Mesenchymal stem cell (in vitro differentiated cells and primary cell): Measurements from ENCODE around the gene INO80B. TPM values are rescaled to one million over a fixed set of nuclear protein-coding genes. Genes with fewer than 3 reads are reported as not detected.
A peak's percentile ranks its signal among the peaks of the same experiment; 100 is the strongest.

Experiments used
- DNase-seq: peaks from one replicate; pipeline ENCODE4 v3.0.0-alpha.2; 2013
- H2AFZ ChIP-seq: one replicate; pipeline ENCODE4 v1.6.1; 2013; ENCODE audit warnings: low read depth, mild to moderate bottlenecking, control low read depth, inconsistent platforms, low read length, moderate library complexity
- H2AK5ac ChIP-seq: 2 replicates; pipeline ENCODE4 v1.6.1; 2013; ENCODE audit warnings: low read length, moderate library complexity, mild to moderate bottlenecking, inconsistent platforms; ENCODE audit not compliant: severe bottlenecking
- H2BK120ac ChIP-seq: one replicate; pipeline ENCODE4 v1.6.1; 2013; ENCODE audit warnings: low read depth, mild to moderate bottlenecking, inconsistent platforms, low read length, moderate library complexity
- H2BK12ac ChIP-seq, 2 experiments: one replicate each; pipeline ENCODE4 v1.6.1; 2013; ENCODE audit warnings: inconsistent platforms in 2 of 2, low read length in 2 of 2, mild to moderate bottlenecking in 2 of 2, moderate library complexity in 2 of 2, control low read depth in 1 of 2
- H2BK15ac ChIP-seq: one replicate; pipeline ENCODE4 v1.6.1; 2013; ENCODE audit warnings: mild to moderate bottlenecking, low read depth, inconsistent platforms; ENCODE audit not compliant: poor library complexity, severe bottlenecking
- H2BK5ac ChIP-seq: 2 replicates; pipeline ENCODE4 v1.6.1; 2013; ENCODE audit warnings: low read depth, mild to moderate bottlenecking, low read length, control low read depth, inconsistent platforms; ENCODE audit not compliant: poor library complexity, severe bottlenecking
- H3K14ac ChIP-seq, 2 experiments: one replicate each; pipeline ENCODE4 v1.6.1; 2013; ENCODE audit warnings: inconsistent platforms in 2 of 2, low read length in 2 of 2, control low read depth in 1 of 2, mild to moderate bottlenecking in 1 of 2, moderate library complexity in 1 of 2
- H3K18ac ChIP-seq, 2 experiments: one replicate each; pipeline ENCODE4 v1.6.1; 2013; ENCODE audit warnings: inconsistent platforms in 2 of 2, low read length in 2 of 2, control low read depth in 1 of 2, low read depth in 1 of 2, mild to moderate bottlenecking in 1 of 2
- H3K23ac ChIP-seq, 2 experiments: one replicate each; pipeline ENCODE4 v1.6.1; 2013; ENCODE audit warnings: inconsistent platforms in 2 of 2, low read length in 2 of 2, mild to moderate bottlenecking in 2 of 2, moderate library complexity in 2 of 2, control low read depth in 1 of 2
- H3K27ac ChIP-seq: 2 replicates; pipeline ENCODE4 v1.5.1; 2013; ENCODE audit warnings: mild to moderate bottlenecking, moderate library complexity, low read length, control low read depth, inconsistent platforms; ENCODE audit not compliant: poor library complexity, severe bottlenecking
- H3K27me3 ChIP-seq, 2 experiments: 2 replicates each; pipeline versions ENCODE4 v1.6.1 to v1.7.0; 2013; ENCODE audit warnings: low read length in 2 of 2, mild to moderate bottlenecking in 2 of 2, moderate library complexity in 2 of 2, control low read depth in 1 of 2, inconsistent platforms in 1 of 2; ENCODE audit not compliant: control insufficient read depth in 1 of 2, insufficient read depth in 1 of 2
- H3K36me3 ChIP-seq, 2 experiments: 2 replicates each; pipeline versions ENCODE4 v1.6.1 to v1.7.0; 2013; ENCODE audit warnings: low read length in 2 of 2, control low read depth in 1 of 2, inconsistent platforms in 1 of 2, low read depth in 1 of 2, mild to moderate bottlenecking in 1 of 2; ENCODE audit not compliant: insufficient read depth in 2 of 2, control insufficient read depth in 1 of 2
- H3K4ac ChIP-seq, 2 experiments: one replicate each; pipeline ENCODE4 v1.6.1; 2013; ENCODE audit warnings: inconsistent platforms in 2 of 2, low read length in 2 of 2, mild to moderate bottlenecking in 2 of 2, moderate library complexity in 2 of 2, control low read depth in 1 of 2, low read depth in 1 of 2
- H3K4me1 ChIP-seq: 2 replicates; pipeline ENCODE4 v1.6.1; 2013; ENCODE audit warnings: low read depth, low read length, control low read depth; ENCODE audit not compliant: control insufficient read depth, insufficient read depth
- H3K4me2 ChIP-seq: 2 replicates; pipeline ENCODE4 v1.6.1; 2013; ENCODE audit warnings: low read length, mild to moderate bottlenecking, inconsistent platforms; ENCODE audit not compliant: poor library complexity, severe bottlenecking
- H3K4me3 ChIP-seq, 2 experiments: 2 replicates each; pipeline versions ENCODE4 v1.5.1 to v1.7.0; 2013; ENCODE audit warnings: low read length in 2 of 2, mild to moderate bottlenecking in 2 of 2, control low read depth in 1 of 2, low read depth in 1 of 2; ENCODE audit not compliant: insufficient read depth in 1 of 2
- H3K79me1 ChIP-seq: replicated peaks from 2 replicates; pipeline ENCODE4 v1.6.1; 2013; ENCODE audit warnings: mild to moderate bottlenecking, control low read depth, low read length, inconsistent platforms; ENCODE audit not compliant: poor library complexity, severe bottlenecking
- H3K9ac ChIP-seq: 2 replicates; pipeline ENCODE4 v1.7.0; 2013; ENCODE audit warnings: mild to moderate bottlenecking, low read length, moderate library complexity
- H3K9me3 ChIP-seq: 2 replicates; pipeline ENCODE4 v1.7.0; 2013; ENCODE audit warnings: mild to moderate bottlenecking, low read length; ENCODE audit not compliant: control insufficient read depth
- H4K8ac ChIP-seq: one replicate; pipeline ENCODE4 v1.6.1; 2013; ENCODE audit warnings: inconsistent platforms, mild to moderate bottlenecking, low read length, moderate library complexity
- H4K91ac ChIP-seq: one replicate; pipeline ENCODE4 v1.6.1; 2013; ENCODE audit warnings: mild to moderate bottlenecking, low read length, inconsistent platforms
- WGBS: methylation state at CpG from one replicate; pipeline ENCODE4 v1.1.7; 2013; ENCODE audit warnings: mixed read lengths; 5-methylcytosine and 5-hydroxymethylcytosine counted together
- polyA plus RNA-seq, 2 experiments: library from polyadenylated mRNA; stranded (reverse); fragments of 200-250 nt; gene quantifications; one replicate each; pipeline ENCODE4 v1.2.3, GENCODE V29; 2013

INO80B gene
- 18.1 TPM for polyA plus RNA-seq (2013, experiment 1 of 2)
- 17.7 TPM for polyA plus RNA-seq (2013, experiment 2 of 2)

GRCh38 chr2:74454654-74455511 is at the start of gene INO80B:
Gene INO80B (plus strand): TSS chr2:74455087. CDS start chr2:74455117, 30 bp downstream.
- H3K79me1 ChIP-seq: peaks cover 17% of the 10 kb centered on the region
- peak within 1 kb of the TSS; percentile 61 to 94 for H3K4me3 ChIP-seq
- H2AK5ac ChIP-seq: no peak within 1 kb of the TSS
- H3K27me3 ChIP-seq: no peaks in the 10 kb centered on the region
- H3K27ac ChIP-seq: peak within 1 kb of the TSS; percentile 10
- H3K23ac ChIP-seq: peak within 1 kb of the TSS in 1 of 2 experiments; percentile 17
- peak; percentile 98 for DNase-seq
- no peak within 1 kb of the TSS for H2BK120ac ChIP-seq
- no peak within 1 kb of the TSS for H4K91ac ChIP-seq
- peaks cover 11% of the 10 kb centered on the region for H3K4me1 ChIP-seq
- H3K4me2 ChIP-seq: peak within 1 kb of the TSS; percentile 92
- H3K18ac ChIP-seq: peak within 1 kb of the TSS in 1 of 2 experiments; percentile 51
- no peaks in the 10 kb centered on the region for H3K9me3 ChIP-seq
- H4K8ac ChIP-seq: peak within 1 kb of the TSS; percentile 75
- peak within 1 kb of the TSS; percentile 15 for H2AFZ ChIP-seq
- peaks cover 2 to 8% of the 10 kb centered on the region in 2 experiments for H3K36me3 ChIP-seq
- H2BK15ac ChIP-seq: no peak within 1 kb of the TSS
- no peak within 1 kb of the TSS for H3K14ac ChIP-seq
- 2% methylated on average over 39 of the region's 40 CpGs for WGBS
- no peak within 1 kb of the TSS for H2BK5ac ChIP-seq
- peak within 1 kb of the TSS; percentile 91 for H3K9ac ChIP-seq
- H2BK12ac ChIP-seq: no peak within 1 kb of the TSS
- H3K4ac ChIP-seq: no peak within 1 kb of the TSS

- no peaks in the 10 kb centered on the region for H3K9me3 ChIP-seq
- no peak overlapping the region for H3K4me3 ChIP-seq
- H3K23ac ChIP-seq: no peak overlapping the region
- no peak for DNase-seq
- no peak overlapping the region for H2AFZ ChIP-seq
- no peak overlapping the region for H3K4me2 ChIP-seq
- H3K14ac ChIP-seq: no peak overlapping the region
- H3K79me1 ChIP-seq: no peaks in the 10 kb centered on the region
- H2AK5ac ChIP-seq: no peak overlapping the region
- H2BK15ac ChIP-seq: no peak overlapping the region
- H3K27me3 ChIP-seq: no peaks in the 10 kb centered on the region
- H2BK12ac ChIP-seq: no peak overlapping the region
- H3K4ac ChIP-seq: no peak overlapping the region
- no peak overlapping the region for H2BK120ac ChIP-seq
- H3K4me1 ChIP-seq: peaks cover 2% of the 10 kb centered on the region
- H4K8ac ChIP-seq: no peak overlapping the region
- H3K18ac ChIP-seq: no peak overlapping the region
- H3K36me3 ChIP-seq: no peaks in the 10 kb centered on the region
- H4K91ac ChIP-seq: no peak overlapping the region
- no peak overlapping the region for H2BK5ac ChIP-seq
- no peak overlapping the region for H3K27ac ChIP-seq
- no peak overlapping the region for H3K9ac ChIP-seq
These were observed 48.9 kb upstream of the INO80B start for GRCh38 chr2:74406035-74406434.

- DNase-seq: no peak
- Histone ChIP-seq H3K4me1 (peaks cover 2% of the 10 kb centered on the region), H3K18ac (no peak overlapping the region), H2BK5ac (no peak overlapping the region), H3K27ac (no peak overlapping the region), H3K36me3 (no peaks in the 10 kb centered on the region), H2BK15ac (no peak overlapping the region), H3K4ac (no peak overlapping the region), H3K79me1 (no peaks in the 10 kb centered on the region), H3K4me3 (no peak overlapping the region), H3K23ac (no peak overlapping the region), H2AK5ac (no peak overlapping the region), H3K9ac (no peak overlapping the region), H3K4me2 (no peak overlapping the region), H2AFZ (no peak overlapping the region), H3K9me3 (no peaks in the 10 kb centered on the region), H4K8ac (no peak overlapping the region), H3K27me3 (no peaks in the 10 kb centered on the region), H4K91ac (no peak overlapping the region), H2BK120ac (no peak overlapping the region), H3K14ac (no peak overlapping the region), H2BK12ac (no peak overlapping the region)
- 67% methylated on average over 4 of the region's 5 CpGs for WGBS
These were observed 47.2 kb upstream of the INO80B start for GRCh38 chr2:74407682-74408081.

GRCh38 chr2:74413001-74413698 is 41.7 kb upstream of the INO80B start:
- no peaks in the 10 kb centered on the region for H3K79me1 ChIP-seq
- WGBS: 85% methylated on average over 8 of the region's 8 CpGs

More at GRCh38 chr2:74413001-74413698, 41.7 kb upstream of the INO80B start:
- no peak overlapping the region for H3K23ac ChIP-seq
- H2BK12ac ChIP-seq: no peak overlapping the region
- H3K27ac ChIP-seq: no peak overlapping the region
- H4K8ac ChIP-seq: no peak overlapping the region
- H4K91ac ChIP-seq: peak overlapping the region; percentile 5
- H2BK15ac ChIP-seq: no peak overlapping the region
- no peak overlapping the region for H3K14ac ChIP-seq
- DNase-seq: no peak
- H3K9ac ChIP-seq: no peak overlapping the region
- no peaks in the 10 kb centered on the region for H3K4me1 ChIP-seq
- no peak overlapping the region for H2BK120ac ChIP-seq
- no peak overlapping the region for H3K4ac ChIP-seq
- H2AK5ac ChIP-seq: no peak overlapping the region
- H3K36me3 ChIP-seq: peaks cover 0 to 4% of the 10 kb centered on the region in 2 experiments
- no peak overlapping the region for H2AFZ ChIP-seq
- H3K9me3 ChIP-seq: no peaks in the 10 kb centered on the region
- H3K27me3 ChIP-seq: no peaks in the 10 kb centered on the region
- no peak overlapping the region for H3K4me2 ChIP-seq
- no peak overlapping the region for H2BK5ac ChIP-seq
- no peak overlapping the region for H3K4me3 ChIP-seq
- no peak overlapping the region for H3K18ac ChIP-seq
